HG02642 (cell line): ENCODE results near the gene HVCN1.
"Not testable (repeated sequence)": the region's sequence is repeated elsewhere in the genome, so short reads cannot be mapped to it uniquely, and the experiment has no call there.

ENCODE experiments used
- ATAC-seq: cut with Tn5 transposase; IDR thresholded peaks from one replicate; pipeline ENCODE4 v1.9.1; 2021; ENCODE audit warnings: mild to moderate bottlenecking; ENCODE audit not compliant: unreplicated experiment, poor library complexity

HVCN1 gene

GRCh38 chr12:110635055-110635454 lies 53.9 kb downstream of the HVCN1 start:
- no peak for ATAC-seq

- no peak for ATAC-seq
Measured at GRCh38 chr12:110627500-110628195, 61.3 kb downstream of the HVCN1 start.

- ATAC-seq: no peak
Measured at GRCh38 chr12:110622582-110622981, 66.3 kb downstream of the HVCN1 start.

GRCh38 chr12:110619534-110619953 lies 69.4 kb downstream of the HVCN1 start:
- ATAC-seq: peak; percentile 57

GRCh38 chr12:110616471-110617115 lies 72.3 kb downstream of the HVCN1 start:
- ATAC-seq: no peak

GRCh38 chr12:110615171-110615570 lies 73.7 kb downstream of the HVCN1 start:
- ATAC-seq: no peak

GRCh38 chr12:110613771-110614684 lies 74.9 kb downstream of the HVCN1 start, which contains the start of gene TCTN1:
Gene TCTN1, plus strand, starts transcription at chr12:110614129. Its CDS starts 54 bp downstream, at chr12:110614183.
- peak; percentile 97 for ATAC-seq

- no peak for ATAC-seq
Measured at GRCh38 chr12:110613071-110613770, 75.7 kb downstream of the HVCN1 start.

GRCh38 chr12:110606253-110606611 lies 82.7 kb downstream of the HVCN1 start:
- ATAC-seq: no peak

- not testable (repeated sequence) for ATAC-seq
Measured at GRCh38 chr12:110602085-110602814, 86.7 kb downstream of the HVCN1 start.

GRCh38 chr12:110600254-110600653 lies 88.7 kb downstream of the HVCN1 start:
- ATAC-seq: no peak

- ATAC-seq: no peak
Measured at GRCh38 chr12:110599334-110599733, 89.6 kb downstream of the HVCN1 start.
